Measurements from ENCODE around the gene CAMSAP1.

DNA sequence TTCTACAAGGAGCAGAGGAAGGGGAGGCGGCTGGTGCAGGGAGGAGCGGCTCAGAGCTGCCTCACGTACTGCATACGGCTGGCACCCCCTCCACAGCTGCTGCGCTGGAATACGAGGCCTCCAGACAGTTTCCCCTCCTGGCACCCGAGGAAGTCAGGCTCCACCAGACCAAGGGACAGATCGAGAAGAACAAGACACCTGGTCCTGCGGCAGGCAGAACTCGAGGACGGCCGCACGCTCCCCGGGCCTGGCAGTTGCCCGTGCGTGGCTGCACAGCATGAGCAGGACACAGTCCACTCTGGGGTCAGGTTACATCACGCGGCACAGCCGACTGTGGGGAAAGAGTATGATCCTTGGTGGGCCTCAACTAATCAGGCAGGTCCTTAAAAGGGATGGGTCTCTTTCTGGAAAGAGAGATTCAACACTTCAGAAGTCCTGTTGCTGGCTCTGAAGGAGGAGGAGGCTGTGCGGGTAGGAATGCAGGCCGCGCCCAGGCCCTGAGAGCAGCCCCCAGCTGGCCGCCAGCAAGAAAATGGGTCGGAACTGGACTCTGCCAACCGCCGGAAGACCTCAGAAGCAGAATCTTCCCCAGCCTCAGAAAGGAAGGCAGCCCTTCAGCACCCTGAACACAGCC, 42.3 kb upstream of the CAMSAP1 start:
- TF ChIP-seq, protein P1, sequence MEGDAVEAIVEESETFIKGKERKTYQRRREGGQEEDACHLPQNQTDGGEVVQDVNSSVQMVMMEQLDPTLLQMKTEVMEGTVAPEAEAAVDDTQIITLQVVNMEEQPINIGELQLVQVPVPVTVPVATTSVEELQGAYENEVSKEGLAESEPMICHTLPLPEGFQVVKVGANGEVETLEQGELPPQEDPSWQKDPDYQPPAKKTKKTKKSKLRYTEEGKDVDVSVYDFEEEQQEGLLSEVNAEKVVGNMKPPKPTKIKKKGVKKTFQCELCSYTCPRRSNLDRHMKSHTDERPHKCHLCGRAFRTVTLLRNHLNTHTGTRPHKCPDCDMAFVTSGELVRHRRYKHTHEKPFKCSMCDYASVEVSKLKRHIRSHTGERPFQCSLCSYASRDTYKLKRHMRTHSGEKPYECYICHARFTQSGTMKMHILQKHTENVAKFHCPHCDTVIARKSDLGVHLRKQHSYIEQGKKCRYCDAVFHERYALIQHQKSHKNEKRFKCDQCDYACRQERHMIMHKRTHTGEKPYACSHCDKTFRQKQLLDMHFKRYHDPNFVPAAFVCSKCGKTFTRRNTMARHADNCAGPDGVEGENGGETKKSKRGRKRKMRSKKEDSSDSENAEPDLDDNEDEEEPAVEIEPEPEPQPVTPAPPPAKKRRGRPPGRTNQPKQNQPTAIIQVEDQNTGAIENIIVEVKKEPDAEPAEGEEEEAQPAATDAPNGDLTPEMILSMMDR (IDR thresholded peaks at IDR 0.05) = no peak
- no peak for TF ChIP-seq SIN3A (IDR thresholded peaks at IDR 0.05; ENCODE audit: borderline replicate concordance, insufficient read depth, low read depth, low read length)
- TF ChIP-seq POLR2AphosphoS5 (IDR thresholded peaks at IDR 0.05; ENCODE audit: low read depth, low read length) = no peak
- TF ChIP-seq, protein P2, sequence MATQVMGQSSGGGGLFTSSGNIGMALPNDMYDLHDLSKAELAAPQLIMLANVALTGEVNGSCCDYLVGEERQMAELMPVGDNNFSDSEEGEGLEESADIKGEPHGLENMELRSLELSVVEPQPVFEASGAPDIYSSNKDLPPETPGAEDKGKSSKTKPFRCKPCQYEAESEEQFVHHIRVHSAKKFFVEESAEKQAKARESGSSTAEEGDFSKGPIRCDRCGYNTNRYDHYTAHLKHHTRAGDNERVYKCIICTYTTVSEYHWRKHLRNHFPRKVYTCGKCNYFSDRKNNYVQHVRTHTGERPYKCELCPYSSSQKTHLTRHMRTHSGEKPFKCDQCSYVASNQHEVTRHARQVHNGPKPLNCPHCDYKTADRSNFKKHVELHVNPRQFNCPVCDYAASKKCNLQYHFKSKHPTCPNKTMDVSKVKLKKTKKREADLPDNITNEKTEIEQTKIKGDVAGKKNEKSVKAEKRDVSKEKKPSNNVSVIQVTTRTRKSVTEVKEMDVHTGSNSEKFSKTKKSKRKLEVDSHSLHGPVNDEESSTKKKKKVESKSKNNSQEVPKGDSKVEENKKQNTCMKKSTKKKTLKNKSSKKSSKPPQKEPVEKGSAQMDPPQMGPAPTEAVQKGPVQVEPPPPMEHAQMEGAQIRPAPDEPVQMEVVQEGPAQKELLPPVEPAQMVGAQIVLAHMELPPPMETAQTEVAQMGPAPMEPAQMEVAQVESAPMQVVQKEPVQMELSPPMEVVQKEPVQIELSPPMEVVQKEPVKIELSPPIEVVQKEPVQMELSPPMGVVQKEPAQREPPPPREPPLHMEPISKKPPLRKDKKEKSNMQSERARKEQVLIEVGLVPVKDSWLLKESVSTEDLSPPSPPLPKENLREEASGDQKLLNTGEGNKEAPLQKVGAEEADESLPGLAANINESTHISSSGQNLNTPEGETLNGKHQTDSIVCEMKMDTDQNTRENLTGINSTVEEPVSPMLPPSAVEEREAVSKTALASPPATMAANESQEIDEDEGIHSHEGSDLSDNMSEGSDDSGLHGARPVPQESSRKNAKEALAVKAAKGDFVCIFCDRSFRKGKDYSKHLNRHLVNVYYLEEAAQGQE (IDR thresholded peaks at IDR 0.05; ENCODE audit: insufficient read depth in 1 of 2, low read depth in 2 of 2, low read length in 1 of 2) = no peak
